Spleen (tissue), 11 donors: ENCODE measurements around the gene GXYLT2. TPM values are rescaled to one million over a fixed set of nuclear protein-coding genes. Genes with fewer than 3 reads are reported as not detected.

Source experiments
- DNase-seq: peaks from one replicate; pipeline ENCODE4 v3.0.0-alpha.2; 2020
- H3K27ac ChIP-seq, 8 donors: fragments of 200-600 bp; sonication (generic) in 7 of 8; 1 replicate in 4 of 8; 2 replicates in 4 of 8; pipeline versions ENCODE4 v1.5.0 to v1.8.0; 2016 to 2021; ENCODE audit warnings: inconsistent platforms in 4 of 8, mild to moderate bottlenecking in 4 of 8, moderate library complexity in 1 of 8
- H3K27me3 ChIP-seq, 7 donors: fragments of 200-600 bp; sonication (generic) in 6 of 7; replicated peaks in 1 of 7; 1 replicate in 4 of 7; 2 replicates in 3 of 7; pipeline versions ENCODE4 v1.5.0 to v1.8.0; 2016 to 2021; ENCODE audit warnings: inconsistent platforms in 3 of 7, mild to moderate bottlenecking in 1 of 7
- H3K36me3 ChIP-seq, 6 donors: fragments of 200-600 bp; sonication (generic) in 5 of 6; 1 replicate in 4 of 6; 2 replicates in 2 of 6; pipeline versions ENCODE4 v1.5.0 to v1.8.0; 2016 to 2021; ENCODE audit warnings: inconsistent platforms in 2 of 6
- H3K4me1 ChIP-seq, 6 donors: fragments of 200-600 bp; sonication (generic) in 5 of 6; 1 replicate in 3 of 6; 2 replicates in 3 of 6; pipeline versions ENCODE4 v1.5.0 to v1.8.0; 2016 to 2021; ENCODE audit warnings: inconsistent platforms in 3 of 6
- H3K4me3 ChIP-seq, 8 donors: fragments of 200-600 bp; sonication (generic) in 7 of 8; 1 replicate in 4 of 8; 2 replicates in 4 of 8; pipeline versions ENCODE4 v1.5.0 to v1.8.0; 2016 to 2021; ENCODE audit warnings: inconsistent platforms in 4 of 8, mild to moderate bottlenecking in 4 of 8, moderate library complexity in 2 of 8
- H3K9me3 ChIP-seq, 8 donors: fragments of 200-600 bp; sonication (generic) in 7 of 8; 1 replicate in 4 of 8; 2 replicates in 4 of 8; pipeline versions ENCODE4 v1.5.0 to v1.8.0; 2016 to 2021; ENCODE audit warnings: inconsistent platforms in 4 of 8
- CTCF ChIP-seq, 11 experiments: fragments of 200-600 bp in 7 of 11; fragments of 450-650 bp in 4 of 11; sonication (generic) in 4 of 11; IDR thresholded peaks in 8 of 11; conservative IDR thresholded peaks in 3 of 11; 1 replicate in 7 of 11; 2 replicates in 4 of 11; pipeline versions ENCODE4 v1.4.0 to v1.8.0; 2016 to 2021; ENCODE audit warnings: antibody characterized with exemption in 11 of 11, inconsistent platforms in 4 of 11, mild to moderate bottlenecking in 1 of 11
- POLR2A ChIP-seq, 3 donors: fragments of 450-650 bp; IDR thresholded peaks; one replicate each; pipeline ENCODE4 v1.5.1; 2017; ENCODE audit warnings: antibody characterized with exemption in 3 of 3, mild to moderate bottlenecking in 1 of 3
- POLR2AphosphoS5 ChIP-seq, 3 donors: sonication (generic); formaldehyde crosslinking; IDR thresholded peaks; one replicate each; pipeline ENCODE4 v1.5.1; 2017; ENCODE audit warnings: antibody characterized with exemption in 3 of 3
- WGBS, 5 donors: extraction: QIAGEN DNeasy Blood & Tissue Kit in 3 of 5; methylation state at CpG; one replicate each; pipeline versions ENCODE4 v1.1.5 to v1.1.7; 2013 to 2018; 5-methylcytosine and 5-hydroxymethylcytosine counted together
- intact Hi-C: fragments of 100-400 bp; cut with DNase I; formaldehyde crosslinking; loops from one replicate; pipeline ENCODE4 v1.15.0; 2023; ENCODE audit warnings: low total_unique reads
- polyA plus RNA-seq, 3 donors: library from polyadenylated mRNA; stranded (reverse); fragments of 200-250 nt; gene quantifications; one replicate each; pipeline ENCODE4 v1.2.1, GENCODE V29; 2013
- total RNA-seq, 7 donors: library from RNA; depleted of rRNA in 3 of 7; stranded (reverse); fragments of >200 nt in 3 of 7; fragmentation: NEBNext Ultra II Directional in 4 of 7; extraction: Animal tissue kit (Norgen Biotek cat#: 25700) in 4 of 7; gene quantifications; one replicate each; pipeline versions ENCODE4 v1.1.0 to v1.2.1, GENCODE V29; 2016 to 2021
- donor health status: healthy with polysubstance abuse.
- donor health status: DM: no; HTN: no; CAD: no; lungs with moderate emphysema.
- donor health status: DM: no; HTN: no; CAD: no.
- donor health status: Bipolar disorder and iron deficiency.
- donor health status: healthy.
- donor health status: DM: no; HTN: no; CAD: no.
- donor health status: DM: yes; HTN: yes; CAD: no.

Gene GXYLT2
- total and polyA plus RNA-seq, 10 donors = 0.26 to 4.6 (median 1.1) TPM

- 68 to 74% (median 68%) methylated on average over 7 of the region's 7 CpGs for WGBS, 5 donors
- Histone ChIP-seq H3K4me3 (no peak overlapping the region), H3K4me1 (no peaks in the 10 kb centered on the region), H3K27ac (no peak overlapping the region), H3K36me3 (no peaks in the 10 kb centered on the region), H3K27me3 (no peaks in the 10 kb centered on the region), H3K9me3 (no peaks in the 10 kb centered on the region)
- intact Hi-C loops = no loop called here
- DNase-seq = no peak
- no peak for TF ChIP-seq POLR2AphosphoS5 (IDR thresholded peaks at IDR 0.05)
- TF ChIP-seq CTCF (IDR thresholded peaks at IDR 0.05 in 8 of 11, conservative IDR thresholded peaks at IDR 0.05 in 3 of 11) = no peak
- no peak for TF ChIP-seq POLR2A (IDR thresholded peaks at IDR 0.05)
Measured at GRCh38 chr3:72862314-72863090, 25.3 kb upstream of the GXYLT2 start.

- no peaks in the 10 kb centered on the region for H3K36me3 ChIP-seq
- H3K27ac ChIP-seq = no peak overlapping the region
- no peak overlapping the region for H3K4me3 ChIP-seq
- no peak for DNase-seq
- 73 to 94% (median 81%) methylated on average over 5 of the region's 5 CpGs for whole genome bisulfite sequencing, 5 donors
- TF ChIP-seq POLR2A (IDR thresholded peaks at IDR 0.05) (no peak), POLR2AphosphoS5 (IDR thresholded peaks at IDR 0.05) (no peak), CTCF (IDR thresholded peaks at IDR 0.05 in 8 of 11, conservative IDR thresholded peaks at IDR 0.05 in 3 of 11) (no peak)
- H3K4me1 ChIP-seq = no peaks in the 10 kb centered on the region
- no peaks in the 10 kb centered on the region for H3K9me3 ChIP-seq
- peaks cover 0 to 7% (median 0%) of the 10 kb centered on the region in 7 donors for H3K27me3 ChIP-seq
- intact Hi-C loops = no loop called here
Measured at GRCh38 chr3:72872183-72872582, 15.7 kb upstream of the GXYLT2 start.

- intact Hi-C loops = no loop called here
- peaks cover 0 to 70% (median 22%) of the 10 kb centered on the region in 7 donors for H3K27me3 ChIP-seq
- no peak overlapping the region for H3K27ac ChIP-seq
- TF ChIP-seq POLR2A (IDR thresholded peaks at IDR 0.05) = no peak
- no peak for TF ChIP-seq POLR2AphosphoS5 (IDR thresholded peaks at IDR 0.05)
- TF ChIP-seq CTCF (IDR thresholded peaks at IDR 0.05 in 8 of 11, conservative IDR thresholded peaks at IDR 0.05 in 3 of 11) = no peak
- 1 to 8% (median 4%) methylated on average over 7 of the region's 7 CpGs for WGBS, 5 donors
- no peak for DNase-seq
- peak overlapping the region in 5 of 8 donors; percentile 23 to 69 (median 38) for H3K4me3 ChIP-seq
- peaks cover 6 to 25% (median 19%) of the 10 kb centered on the region in 6 donors for H3K4me1 ChIP-seq
- H3K36me3 ChIP-seq = no peaks in the 10 kb centered on the region
- H3K9me3 ChIP-seq = peaks cover 0 to 15% (median 11%) of the 10 kb centered on the region in 8 donors
Measured at GRCh38 chr3:72887343-72887704, 522 bp upstream of the GXYLT2 start.

GRCh38 chr3:72888546-72889309 is 882 bp downstream of the GXYLT2 start:
- DNase-seq = no peak

More at GRCh38 chr3:72888546-72889309, 882 bp downstream of the GXYLT2 start:
- Histone ChIP-seq H3K27ac (no peak overlapping the region), H3K4me1 (peaks cover 6 to 25% (median 19%) of the 10 kb centered on the region in 6 donors), H3K36me3 (no peaks in the 10 kb centered on the region), H3K9me3 (peaks cover 0 to 5% (median 1%) of the 10 kb centered on the region in 8 donors), H3K4me3 (peak overlapping the region in 5 of 8 donors; percentile 18 to 69 (median 38)), H3K27me3 (peaks cover 0 to 83% (median 22%) of the 10 kb centered on the region in 7 donors)
- TF ChIP-seq CTCF (IDR thresholded peaks at IDR 0.05 in 8 of 11, conservative IDR thresholded peaks at IDR 0.05 in 3 of 11) (no peak), POLR2AphosphoS5 (IDR thresholded peaks at IDR 0.05) (no peak), POLR2A (IDR thresholded peaks at IDR 0.05) (no peak)
- intact Hi-C loops = no loop called here
- WGBS, 5 donors = 18 to 24% (median 20%) methylated on average over 21 of the region's 21 CpGs
